H1 (cell line): Measurements from ENCODE around the gene PNPLA3. TPM values are rescaled to one million over a fixed set of nuclear protein-coding genes. Genes with fewer than 3 reads are reported as not detected.

Experiments used
- ASH2L ChIP-seq: fragments of 200-600, 300-600 bp; sonication (generic); IDR thresholded peaks from one replicate; pipeline ENCODE4 v1.7.1; 2017; ENCODE audit warnings: low read length
- CBX5 ChIP-seq: fragments of 300-800, 300-1000 bp; sonication (generic); IDR thresholded peaks from 2 replicates; pipeline ENCODE4 v1.7.1; 2016; ENCODE audit warnings: antibody characterized with exemption, low read length, low read depth
- GTF2F1 ChIP-seq: IDR thresholded peaks from 2 replicates; pipeline ENCODE4 v1.6.1; 2012; ENCODE audit warnings: low read depth, low read length, improper control_type of control experiment, borderline replicate concordance
- TBP ChIP-seq: IDR thresholded peaks from 2 replicates; pipeline ENCODE4 v1.6.1; 2011; ENCODE audit warnings: low read depth, low read length, improper control_type of control experiment
- polyA plus RNA-seq, 7 experiments: library from polyadenylated mRNA; depleted of rRNA in 3 of 7; stranded (reverse) in 5 of 7; unstranded in 2 of 7; fragments of >200 nt in 5 of 7; fragments of 200-250 nt in 2 of 7; gene quantifications; 1 replicate in 5 of 7; 2 replicates in 1 of 7; 4 replicates in 1 of 7; pipeline versions ENCODE4 v1.2.1 to v1.2.3, GENCODE V29; 2011 to 2013; ENCODE audit warnings: missing spikeins in 2 of 7, mixed read lengths in 2 of 7
- total RNA-seq: library from RNA; stranded (reverse); fragmentation: NEBNext Ultra II Directional; extraction: Animal tissue kit (Norgen Biotek cat#: 25700); gene quantifications from 2 replicates; pipeline ENCODE4 v1.2.1, GENCODE V29; 2021

PNPLA3 gene
- total and polyA plus RNA-seq, 2 of the 8 experiments (the other 6 are each of a cell fraction or from before 2014, with no cell fraction given) = 17.5 to 23.4 TPM

GRCh38 chr22:43990044-43990443 is 66.4 kb downstream of the PNPLA3 start (continued):
- TF ChIP-seq CBX5 (no peak), TBP (no peak), ASH2L (no peak), GTF2F1 (no peak)
